Stimulated activated CD4-positive, alpha-beta T cell treated with anti-CD3 and anti-CD28 coated beads, Interleukin-12 subunit alpha, Interleukin-12 subunit beta, amount 100 ng/mL, for 48 hours (primary cell): Measurements from ENCODE around the gene DMPK.

ENCODE experiments used
- DNase-seq, 3 donors: peaks; one replicate each; pipeline ENCODE4 v3.0.0-alpha.2; 2020; ENCODE audit warnings: low read depth in 2 of 3, low spot score in 1 of 3

DMPK gene

DNA sequence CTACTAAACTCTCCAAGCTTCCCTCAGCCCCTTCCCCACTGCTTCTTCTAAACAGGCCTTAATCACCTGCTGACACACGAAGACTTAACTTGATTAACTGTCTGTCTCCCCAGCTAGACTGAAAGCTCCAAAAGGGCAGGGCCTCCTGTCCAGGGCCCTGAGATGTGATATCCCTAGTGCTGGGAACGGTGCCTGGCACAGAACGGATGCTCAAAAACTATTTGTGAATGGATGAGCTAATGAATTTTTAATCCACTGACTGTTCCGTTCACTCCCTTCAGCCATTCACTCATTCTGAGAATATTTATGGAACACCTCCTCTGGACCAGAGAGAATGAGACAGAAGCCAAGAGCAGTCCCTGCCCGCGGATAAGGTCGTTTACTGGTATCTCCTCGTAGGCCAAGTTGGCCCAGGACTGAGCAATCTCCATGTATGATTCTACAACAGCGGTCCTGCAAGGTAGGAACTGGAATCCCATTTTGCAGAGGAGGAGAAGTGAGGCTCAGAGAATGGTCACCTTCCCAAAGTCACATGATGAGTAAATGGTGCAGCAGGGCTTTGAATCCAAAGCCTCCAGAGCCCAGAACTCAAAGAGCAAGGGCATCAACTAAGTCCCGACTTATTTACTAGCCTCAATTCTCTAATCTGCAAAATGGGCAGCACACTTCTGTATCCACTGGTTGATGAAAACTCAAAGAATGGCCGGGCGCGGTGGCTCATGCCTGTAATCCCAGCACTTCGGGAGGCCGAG lies 6.9 kb upstream of the DMPK start:
- DNase-seq: no peak

DNA sequence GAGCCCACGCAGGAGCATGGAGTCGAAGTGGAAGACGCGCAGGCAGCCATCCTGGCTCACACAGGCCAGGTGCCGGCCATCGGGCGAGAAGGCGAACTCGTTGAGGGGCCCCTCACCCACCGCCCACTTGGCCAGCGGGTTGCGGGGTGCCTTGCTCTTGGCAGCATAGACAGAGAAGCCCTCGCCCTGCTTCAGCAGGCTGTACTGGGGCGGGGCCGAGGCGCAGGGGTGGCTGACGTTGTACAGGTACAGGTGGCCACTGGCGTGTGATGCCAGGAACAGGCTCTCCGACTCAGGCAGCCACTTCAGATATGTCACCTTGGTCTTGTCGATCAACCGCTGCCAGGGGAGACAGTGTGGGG lies 4.2 kb upstream of the DMPK start:
- no peak for DNase-seq

GRCh38 chr19:45785781-45786532 lies 3.7 kb upstream of the DMPK start:
- no peak for DNase-seq

GRCh38 chr19:45785097-45785496 lies 2.8 kb upstream of the DMPK start:
- DNase-seq: no peak

- no peak for DNase-seq
Measured at GRCh38 chr19:45784096-45784495, 1.8 kb upstream of the DMPK start.

DNA sequence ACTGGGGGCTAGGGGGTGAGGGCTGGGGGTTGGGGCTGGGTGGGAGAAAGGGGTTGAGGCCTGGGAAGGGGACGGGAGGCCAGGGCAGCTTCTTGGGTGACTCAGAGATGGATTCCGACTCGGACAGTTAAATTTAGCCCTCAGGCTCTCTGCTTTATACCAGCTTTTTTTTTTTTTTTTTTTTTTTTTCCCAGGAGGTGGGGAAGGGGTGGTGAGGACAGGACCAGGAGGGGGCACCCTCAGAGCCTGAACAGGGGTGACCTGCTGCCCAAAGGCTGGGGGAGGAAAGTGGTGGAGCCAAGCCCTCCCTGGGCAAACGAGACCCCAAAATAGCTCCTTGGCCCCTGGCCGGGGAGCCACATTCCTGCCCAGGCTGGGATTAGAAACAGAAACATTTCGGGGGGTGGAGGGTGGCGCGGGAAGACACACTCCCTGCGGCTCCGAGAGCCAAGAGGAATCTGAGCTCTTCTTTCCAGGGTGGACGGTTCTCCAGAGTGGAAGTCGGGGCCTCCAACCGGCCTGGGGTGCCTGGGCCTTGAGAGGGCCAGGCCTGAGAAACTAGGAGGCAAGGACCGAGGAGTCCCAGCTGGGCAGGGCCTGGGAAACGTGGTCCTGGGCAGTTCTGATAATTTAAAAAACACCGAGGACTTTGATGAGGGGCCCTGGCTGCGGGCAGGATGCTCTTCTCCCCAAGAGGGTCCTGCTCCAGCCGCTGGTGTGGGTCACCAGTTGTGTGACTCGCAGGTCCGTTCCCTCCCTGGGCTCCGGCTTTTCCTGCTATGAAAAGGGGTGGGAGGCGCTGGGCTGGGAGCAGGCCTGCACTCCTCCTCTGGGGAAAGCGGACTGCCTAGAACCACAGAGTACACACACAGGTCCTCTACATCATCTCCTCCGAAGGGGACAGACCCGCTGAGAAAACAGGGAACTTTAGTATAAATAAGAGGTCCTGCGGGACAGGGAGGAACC lies 813 bp upstream of the DMPK start:
- no peak for DNase-seq

GRCh38 chr19:45781214-45782161 lies 802 bp downstream of the DMPK start:
- DNase-seq: no peak

DNA sequence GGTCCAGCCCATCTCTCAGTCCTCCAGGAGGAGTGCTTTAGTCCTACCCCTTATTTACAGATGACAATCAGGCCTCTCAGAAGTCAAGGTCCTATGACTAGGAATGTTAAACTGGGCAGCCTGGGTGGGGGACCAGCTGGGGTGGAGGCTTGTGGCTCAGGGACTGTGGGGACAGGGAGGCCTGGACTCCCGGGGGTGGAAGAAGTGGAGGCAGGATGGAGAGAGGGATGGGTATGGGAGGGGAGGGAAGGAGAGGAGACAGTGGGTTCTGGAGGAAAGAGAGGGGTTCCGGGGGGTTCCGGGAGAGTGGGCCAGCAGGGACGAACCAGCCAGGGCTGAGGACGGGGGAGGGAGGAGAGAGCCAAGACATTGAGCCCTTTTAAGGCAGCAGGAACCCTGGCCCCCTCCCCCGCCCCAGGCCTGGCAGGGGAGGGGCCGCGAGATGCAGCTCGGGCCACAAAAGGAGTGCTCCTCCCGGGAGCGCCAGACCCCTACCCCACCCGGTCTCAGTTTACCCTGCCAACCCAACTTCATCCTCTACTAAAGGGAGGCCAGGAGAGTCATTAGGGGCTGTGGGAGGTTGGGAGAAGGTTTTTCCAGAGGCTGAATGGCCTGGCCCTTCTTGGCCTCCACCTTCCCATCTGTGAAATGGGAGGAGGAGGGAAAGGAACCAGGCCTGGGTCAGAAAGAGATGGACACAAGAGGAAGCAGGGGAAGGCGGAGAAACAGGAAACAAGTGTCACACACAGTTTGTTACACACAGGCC lies 1.7 kb downstream of the DMPK start:
- DNase-seq: no peak

DNA sequence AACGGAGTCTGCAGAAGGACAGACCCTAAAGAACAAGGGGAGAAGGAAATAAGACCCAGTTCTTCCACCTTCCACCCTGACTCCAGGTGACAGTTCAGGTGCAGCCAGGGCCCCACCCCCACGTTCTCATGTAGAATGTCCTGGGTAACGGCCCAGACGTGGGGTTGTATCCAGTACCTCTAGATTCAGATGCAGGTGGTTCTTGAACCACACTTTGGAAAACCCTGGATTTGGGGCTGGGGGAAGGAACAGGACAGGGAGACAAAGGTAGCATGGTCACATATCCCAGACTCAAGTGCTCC lies 2.2 kb downstream of the DMPK start:
- no peak for DNase-seq

DNA sequence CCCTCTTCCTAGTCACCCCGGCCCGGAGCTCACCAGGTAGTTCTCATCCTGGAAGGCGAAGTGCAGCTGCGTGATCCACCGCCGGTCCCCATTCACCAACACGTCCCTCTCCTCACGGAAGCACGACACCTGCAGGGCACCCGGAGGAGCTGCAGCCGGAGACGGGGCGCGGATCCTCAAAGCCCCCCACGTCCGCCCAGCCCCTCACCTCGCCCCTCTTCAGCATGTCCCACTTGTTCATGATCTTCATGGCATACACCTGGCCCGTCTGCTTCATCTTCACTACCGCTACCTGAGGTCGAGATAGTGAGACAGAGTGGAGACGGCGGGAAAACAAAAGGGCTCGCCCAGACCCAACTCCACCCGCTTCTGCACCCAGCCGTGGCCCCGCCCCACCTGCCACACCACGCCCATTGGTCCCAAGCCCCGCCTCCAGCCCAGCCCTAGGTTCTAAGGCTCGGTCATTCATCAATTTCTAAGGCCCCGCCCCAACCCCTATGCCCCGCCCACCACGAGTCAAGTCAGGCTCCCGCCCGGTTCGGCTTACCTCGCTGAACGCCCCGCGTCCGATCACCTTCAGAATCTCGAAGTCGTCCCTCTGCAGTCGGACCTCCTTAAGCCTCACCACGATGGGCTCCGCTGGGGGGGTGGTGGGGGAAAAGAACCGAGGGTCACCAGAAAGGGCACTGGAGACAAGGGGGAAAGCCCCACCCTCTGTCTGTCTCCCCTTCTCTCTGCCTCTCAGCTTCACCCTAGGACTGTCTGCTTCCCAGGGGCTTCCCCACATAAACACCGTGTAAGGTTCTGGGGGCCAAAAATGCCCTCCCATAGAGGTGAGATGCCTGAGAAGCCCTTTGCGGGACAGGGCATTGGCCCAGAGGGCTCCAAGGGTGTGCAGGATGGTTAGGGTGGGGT lies 2.8 kb downstream of the DMPK start:
- DNase-seq: peak; percentile 90 to 99 (median 93)

DNA sequence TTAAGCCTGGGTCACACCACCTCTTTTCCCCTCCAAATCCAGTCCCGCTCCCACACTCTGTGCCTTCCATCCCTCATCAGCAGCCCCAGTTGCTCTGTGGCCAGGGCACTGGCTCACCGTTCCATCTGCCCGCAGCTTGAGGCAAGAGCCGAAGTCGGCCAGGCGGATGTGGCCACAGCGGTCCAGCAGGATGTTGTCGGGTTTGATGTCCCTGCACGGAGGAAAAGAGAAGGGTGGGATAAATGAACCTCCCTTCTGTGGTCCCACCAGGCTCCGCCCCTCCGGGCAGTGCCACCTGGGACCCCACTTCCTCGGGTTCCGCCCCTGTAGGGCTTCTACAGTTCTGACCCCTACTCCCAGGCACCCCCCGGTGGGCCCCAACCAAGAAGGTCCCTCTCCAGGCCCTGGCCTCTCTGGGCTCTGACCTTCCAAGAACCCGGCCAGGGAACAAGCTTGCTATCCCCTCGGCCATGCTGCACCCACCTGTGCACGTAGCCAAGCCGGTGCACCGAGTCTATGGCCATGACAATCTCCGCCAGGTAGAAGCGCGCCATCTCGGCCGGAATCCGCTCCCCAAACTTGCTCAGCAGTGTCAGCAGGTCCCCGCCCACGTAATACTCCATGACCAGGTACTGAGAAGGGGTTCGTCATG lies 4.2 kb downstream of the DMPK start:
- no peak for DNase-seq

- no peak for DNase-seq
Measured at GRCh38 chr19:45777395-45777961, 4.8 kb downstream of the DMPK start.

DNA sequence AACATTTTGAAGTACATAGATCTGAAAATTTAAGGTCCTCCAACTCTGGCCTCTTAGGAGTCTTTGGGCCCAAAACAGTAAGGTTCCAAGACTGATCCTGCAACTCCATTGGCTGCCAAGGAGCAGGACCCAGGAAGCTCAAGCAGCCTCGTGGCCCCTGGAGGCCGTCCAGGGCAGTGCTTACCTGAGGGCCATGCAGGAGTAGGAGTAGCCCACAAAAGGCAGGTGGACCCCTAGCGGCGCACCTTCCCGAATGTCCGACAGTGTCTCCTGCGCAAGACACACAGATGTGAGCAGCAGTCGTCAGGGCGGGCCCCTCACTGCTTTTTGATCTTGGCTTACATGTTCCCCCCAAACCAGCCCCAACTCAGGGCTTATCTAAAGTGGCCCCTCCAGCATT lies 7.5 kb downstream of the DMPK start:
- no peak for DNase-seq

DNA sequence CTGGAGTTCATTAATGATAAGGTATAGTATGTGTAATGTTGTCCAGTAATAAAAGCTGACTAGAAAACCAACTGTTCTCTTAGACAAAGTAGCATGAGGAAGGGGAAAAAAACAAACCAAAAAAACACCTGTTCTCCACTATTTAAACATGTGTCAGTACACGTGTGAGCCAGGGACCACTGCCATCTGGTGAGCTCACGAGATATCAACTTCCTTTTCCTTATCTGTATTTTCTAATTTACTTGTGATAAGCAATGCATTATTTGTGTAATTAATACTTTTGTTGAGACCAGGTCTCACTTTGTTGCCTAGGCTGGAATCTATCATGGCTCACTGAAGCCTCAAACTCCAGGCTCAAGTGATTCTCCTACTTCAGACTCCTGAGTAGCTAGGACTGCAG lies 8.9 kb downstream of the DMPK start:
- no peak for DNase-seq

DNA sequence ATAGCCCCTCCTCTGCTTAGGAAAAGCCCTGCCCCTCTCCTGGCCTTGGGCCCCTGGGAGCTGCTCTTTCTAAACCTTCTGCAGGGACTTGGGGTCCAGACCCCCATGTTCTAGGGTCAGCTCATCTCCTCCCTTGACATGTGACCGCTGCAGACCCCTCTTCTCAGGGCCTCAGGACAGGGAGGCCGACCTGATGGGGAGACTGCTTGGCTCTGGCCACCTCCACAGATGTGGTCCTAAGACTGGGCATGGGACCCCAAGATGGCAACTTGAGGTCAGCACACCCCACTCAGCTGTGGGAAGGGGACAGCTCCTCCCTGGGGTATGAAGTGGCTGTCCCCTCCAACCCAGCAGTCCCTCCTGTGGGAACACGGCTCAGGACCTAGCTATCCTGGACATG lies 9.4 kb downstream of the DMPK start:
- DNase-seq: no peak

- no peak for DNase-seq
Measured at GRCh38 chr19:45772130-45772840, 10.0 kb downstream of the DMPK start.

DNA sequence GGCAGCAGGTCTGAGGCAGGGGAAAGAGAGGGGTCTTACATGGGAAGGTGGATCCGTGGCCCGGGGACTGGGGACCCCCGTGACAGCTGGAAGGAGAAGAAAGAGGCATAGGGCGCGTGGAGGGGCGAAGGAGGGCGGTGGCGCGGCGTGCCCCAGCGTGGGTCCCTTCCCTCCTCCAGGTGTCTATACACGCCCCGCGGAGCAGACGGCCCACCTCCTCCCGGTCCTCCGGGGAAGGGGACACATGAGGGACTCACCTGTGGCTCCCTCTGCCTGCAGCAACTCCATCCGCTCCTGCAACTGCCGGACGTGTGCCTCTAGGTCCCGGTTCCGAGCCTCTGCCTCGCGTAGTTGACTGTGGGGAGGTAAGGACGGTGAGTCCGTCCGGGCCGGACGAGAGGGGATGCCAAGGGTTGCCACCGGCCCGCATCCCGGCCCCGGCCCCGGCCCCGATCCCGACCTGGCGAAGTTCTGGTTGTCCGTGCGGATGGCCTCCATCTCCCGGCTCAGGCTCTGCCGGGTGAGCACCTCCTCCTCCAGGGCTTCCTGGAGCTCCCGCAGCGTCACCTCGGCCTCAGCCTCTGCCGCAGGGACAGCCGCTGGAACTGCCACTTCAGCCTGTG lies 10.9 kb downstream of the DMPK start:
- DNase-seq: no peak
